PFSK-1 (cell line): ENCODE results near the gene FGD4.

ENCODE experiments used
- FOXP2 ChIP-seq: optimal IDR thresholded peaks from 2 replicates; pipeline ENCODE3; 2011; ENCODE audit warnings: borderline replicate concordance, control low read depth, inconsistent platforms; ENCODE audit not compliant: insufficient read depth; ENCODE audit errors: extremely low read length, extremely low read depth
- POLR2AphosphoS5 ChIP-seq: IDR thresholded peaks from 2 replicates; pipeline ENCODE4 v1.6.1; 2012; ENCODE audit warnings: low read depth, mild to moderate bottlenecking, control low read depth, low read length, moderate library complexity
- SIN3A ChIP-seq: IDR thresholded peaks from 2 replicates; pipeline ENCODE4 v1.6.1; 2012; ENCODE audit warnings: mild to moderate bottlenecking, low read length, moderate library complexity, borderline replicate concordance; ENCODE audit not compliant: insufficient read depth
- TAF1 ChIP-seq: IDR thresholded peaks from 2 replicates; pipeline ENCODE4 v1.6.1; 2012; ENCODE audit warnings: low read length, control low read depth, borderline replicate concordance; ENCODE audit not compliant: insufficient read depth
- TF ChIP-seq, protein P1 (sequence below), 2 experiments: IDR thresholded peaks; 2 replicates each; pipeline versions ENCODE4 v1.6.1 to v1.8.0; 2011 to 2012; ENCODE audit warnings: low read depth in 2 of 2, low read length in 2 of 2, control low read depth in 1 of 2, inconsistent platforms in 1 of 2, mild to moderate bottlenecking in 1 of 2, moderate library complexity in 1 of 2; ENCODE audit not compliant: insufficient read depth in 1 of 2

Gene FGD4

DNA sequence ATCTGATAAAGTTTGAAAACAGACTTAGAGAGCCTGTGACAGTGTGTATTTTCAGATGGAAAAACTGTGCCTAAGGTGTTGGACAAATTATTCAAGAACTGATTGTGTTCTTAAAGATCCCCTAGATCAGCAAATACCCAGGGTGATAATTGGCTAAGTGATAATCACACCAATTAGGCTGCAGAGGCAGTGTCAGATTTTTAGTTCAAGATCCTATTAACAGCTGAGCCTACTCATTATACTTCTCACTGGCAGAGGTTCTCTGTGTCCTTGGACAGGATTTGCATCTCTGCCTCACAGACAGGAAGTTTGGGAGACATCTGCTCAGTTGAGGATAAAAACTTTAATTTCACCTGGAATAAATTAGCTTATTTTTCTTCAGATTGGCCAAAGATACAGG is 4.3 kb upstream of the FGD4 start:
- TF ChIP-seq POLR2AphosphoS5 = no peak
- TF ChIP-seq FOXP2 = no peak
- no peak for TF ChIP-seq TAF1
- TF ChIP-seq, protein P1, sequence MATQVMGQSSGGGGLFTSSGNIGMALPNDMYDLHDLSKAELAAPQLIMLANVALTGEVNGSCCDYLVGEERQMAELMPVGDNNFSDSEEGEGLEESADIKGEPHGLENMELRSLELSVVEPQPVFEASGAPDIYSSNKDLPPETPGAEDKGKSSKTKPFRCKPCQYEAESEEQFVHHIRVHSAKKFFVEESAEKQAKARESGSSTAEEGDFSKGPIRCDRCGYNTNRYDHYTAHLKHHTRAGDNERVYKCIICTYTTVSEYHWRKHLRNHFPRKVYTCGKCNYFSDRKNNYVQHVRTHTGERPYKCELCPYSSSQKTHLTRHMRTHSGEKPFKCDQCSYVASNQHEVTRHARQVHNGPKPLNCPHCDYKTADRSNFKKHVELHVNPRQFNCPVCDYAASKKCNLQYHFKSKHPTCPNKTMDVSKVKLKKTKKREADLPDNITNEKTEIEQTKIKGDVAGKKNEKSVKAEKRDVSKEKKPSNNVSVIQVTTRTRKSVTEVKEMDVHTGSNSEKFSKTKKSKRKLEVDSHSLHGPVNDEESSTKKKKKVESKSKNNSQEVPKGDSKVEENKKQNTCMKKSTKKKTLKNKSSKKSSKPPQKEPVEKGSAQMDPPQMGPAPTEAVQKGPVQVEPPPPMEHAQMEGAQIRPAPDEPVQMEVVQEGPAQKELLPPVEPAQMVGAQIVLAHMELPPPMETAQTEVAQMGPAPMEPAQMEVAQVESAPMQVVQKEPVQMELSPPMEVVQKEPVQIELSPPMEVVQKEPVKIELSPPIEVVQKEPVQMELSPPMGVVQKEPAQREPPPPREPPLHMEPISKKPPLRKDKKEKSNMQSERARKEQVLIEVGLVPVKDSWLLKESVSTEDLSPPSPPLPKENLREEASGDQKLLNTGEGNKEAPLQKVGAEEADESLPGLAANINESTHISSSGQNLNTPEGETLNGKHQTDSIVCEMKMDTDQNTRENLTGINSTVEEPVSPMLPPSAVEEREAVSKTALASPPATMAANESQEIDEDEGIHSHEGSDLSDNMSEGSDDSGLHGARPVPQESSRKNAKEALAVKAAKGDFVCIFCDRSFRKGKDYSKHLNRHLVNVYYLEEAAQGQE (IDR thresholded peaks at IDR 0.05; ENCODE audit: insufficient read depth in 1 of 2, low read depth in 2 of 2, low read length in 2 of 2) = no peak
- no peak for TF ChIP-seq SIN3A

DNA sequence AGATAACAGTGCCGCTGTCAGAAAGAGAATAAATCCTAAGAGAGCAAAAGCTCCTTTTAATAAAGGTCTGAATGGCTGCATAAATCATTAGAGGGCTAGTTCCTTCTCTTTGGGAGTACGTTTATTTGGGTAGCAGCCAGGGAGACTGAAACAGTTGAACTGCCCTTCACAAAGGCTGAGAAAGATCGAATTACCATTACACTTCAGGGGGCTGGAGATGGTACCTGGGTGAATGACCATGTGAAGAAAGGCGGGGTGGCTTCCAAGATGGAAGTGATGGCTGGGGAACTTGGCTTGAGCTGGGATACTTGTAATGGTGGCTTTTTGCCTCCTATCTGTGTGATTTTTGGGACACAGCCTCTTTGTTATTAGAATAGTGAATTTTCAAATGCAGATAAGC is 1.7 kb upstream of the FGD4 start:
- TF ChIP-seq FOXP2 (no peak), SIN3A (no peak), POLR2AphosphoS5 (no peak), TAF1 (no peak)
- TF ChIP-seq, protein P1 (IDR thresholded peaks at IDR 0.05; ENCODE audit: insufficient read depth in 1 of 2, low read depth in 2 of 2, low read length in 2 of 2) = no peak

DNA sequence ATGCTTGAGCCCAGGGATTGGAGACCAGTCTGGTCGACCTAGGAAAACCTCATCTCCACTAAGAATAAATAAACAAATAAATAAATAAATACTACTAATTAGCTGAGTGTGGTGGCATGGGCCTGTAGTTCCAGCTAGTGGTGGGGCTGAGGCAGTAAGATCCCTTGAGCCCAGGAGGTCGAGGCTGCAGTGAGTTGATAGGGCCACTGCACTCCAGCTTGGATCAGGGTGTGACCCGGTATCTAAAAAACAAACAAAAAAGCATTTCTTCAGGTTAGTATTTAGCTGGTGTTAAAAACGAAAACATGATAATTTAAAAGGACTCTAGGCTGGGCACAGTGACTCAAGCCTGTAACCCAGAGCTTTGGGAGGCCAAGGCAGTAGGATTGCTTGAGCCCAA is 1.2 kb upstream of the FGD4 start:
- TF ChIP-seq, protein P1 (IDR thresholded peaks at IDR 0.05; ENCODE audit: insufficient read depth in 1 of 2, low read depth in 2 of 2, low read length in 2 of 2) = no peak
- TF ChIP-seq POLR2AphosphoS5 (no peak), TAF1 (no peak), FOXP2 (no peak), SIN3A (no peak)

DNA sequence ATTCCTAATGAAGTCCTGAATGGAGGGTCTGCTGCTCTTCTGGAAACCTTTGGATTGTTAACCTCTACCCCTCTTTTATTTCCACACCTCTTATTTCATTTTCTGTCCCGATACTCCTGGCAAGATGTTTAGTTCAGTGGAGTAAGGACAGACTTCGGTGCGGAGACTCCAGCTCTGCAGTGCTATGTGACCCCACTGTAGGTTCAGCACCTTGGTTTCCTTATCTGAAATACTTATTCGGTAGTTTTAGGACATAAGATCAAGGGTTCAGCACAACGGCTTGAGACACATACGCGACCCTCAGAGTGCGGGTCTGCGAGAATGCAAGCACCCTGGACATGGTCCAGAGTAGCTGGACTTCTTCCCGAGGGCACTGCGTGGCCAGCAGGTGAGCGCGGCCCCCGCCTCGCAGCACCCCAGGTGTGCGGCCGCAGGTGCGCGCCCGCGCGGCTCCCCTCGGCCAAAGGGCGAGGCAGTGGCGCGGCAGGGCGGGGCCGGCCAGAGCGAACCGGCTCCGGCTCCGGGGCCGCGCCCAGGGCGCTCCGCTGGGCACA is 465 bp upstream of the FGD4 start:
- TF ChIP-seq POLR2AphosphoS5 (no peak), TAF1 (no peak), FOXP2 (no peak), SIN3A (no peak)
- TF ChIP-seq, protein P1 (IDR thresholded peaks at IDR 0.05; ENCODE audit: insufficient read depth in 1 of 2, low read depth in 2 of 2, low read length in 2 of 2) = no peak

DNA sequence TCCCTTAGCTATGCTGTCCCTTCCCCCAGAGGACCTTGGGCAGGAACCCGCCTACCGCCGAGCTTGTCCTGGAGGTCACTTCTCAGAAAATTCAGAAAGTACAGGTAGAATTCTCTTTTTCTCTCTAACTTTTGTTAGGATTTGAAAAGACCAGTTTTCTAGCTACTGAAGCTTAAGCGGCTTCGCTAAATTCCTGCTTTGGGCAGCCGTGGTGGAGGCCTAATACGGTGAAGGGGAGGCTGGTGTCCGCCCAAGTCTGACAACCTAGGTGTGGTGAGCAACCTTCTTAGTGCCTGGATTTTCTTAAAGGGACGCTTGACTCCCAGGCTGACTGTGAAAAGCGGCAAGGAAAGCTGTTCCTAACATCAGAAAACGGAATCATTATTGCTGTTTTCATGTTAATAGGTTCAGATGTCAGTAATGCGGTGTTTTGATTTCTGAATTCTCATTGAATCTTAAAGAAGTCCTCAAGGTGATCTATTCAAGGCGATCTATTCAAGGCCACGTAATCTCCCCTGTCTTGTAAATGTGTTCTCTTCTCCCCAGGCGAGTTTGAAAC is 835 bp downstream of the FGD4 start:
- TF ChIP-seq POLR2AphosphoS5 (no peak), SIN3A (no peak), TAF1 (no peak), FOXP2 (no peak)
- TF ChIP-seq, protein P1 (IDR thresholded peaks at IDR 0.05; ENCODE audit: insufficient read depth in 1 of 2, low read depth in 2 of 2, low read length in 2 of 2) = no peak
